Astrocyte of the cerebellum (primary cell): ENCODE data around the gene DKKL1.

Source experiments
- DNase-seq: peaks from one replicate; pipeline ENCODE4 v3.0.0-alpha.2; 2011; ENCODE audit warnings: low read depth
- H3K4me3 ChIP-seq: 2 replicates; pipeline ENCODE4 v1.5.1; 2011; ENCODE audit warnings: mild to moderate bottlenecking, low read depth, low read length, moderate library complexity
- CTCF ChIP-seq: IDR thresholded peaks from 2 replicates; pipeline ENCODE4 v1.5.1; 2012; ENCODE audit warnings: low read length, low read depth, moderate library complexity, mild to moderate bottlenecking; ENCODE audit errors: missing control alignments
- in situ Hi-C: cut with HindIII; loops from 2 replicates; pipeline ENCODE4 v1.10.0; 2017; ENCODE audit warnings: low sequenced_read_pairs

DKKL1 gene

GRCh38 chr19:49338691-49339300 is 24.9 kb upstream of the DKKL1 start:
- TF ChIP-seq CTCF, result no peak
- in situ Hi-C loops, result no loop called here
- peak overlapping the region; percentile 7 for H3K4me3 ChIP-seq
- DNase-seq, result no peak

GRCh38 chr19:49339301-49340068 is 24.2 kb upstream of the DKKL1 start:
- in situ Hi-C loops, result no loop called here
- peak overlapping the region; percentile 7 for H3K4me3 ChIP-seq
- no peak for DNase-seq
- no peak for TF ChIP-seq CTCF

GRCh38 chr19:49340069-49340864 is 23.4 kb upstream of the DKKL1 start:
- in situ Hi-C loops, result no loop called here
- no peak for DNase-seq
- H3K4me3 ChIP-seq, result no peak overlapping the region
- no peak for TF ChIP-seq CTCF

GRCh38 chr19:49340865-49341718 is 22.6 kb upstream of the DKKL1 start:
- no peak overlapping the region for H3K4me3 ChIP-seq
- TF ChIP-seq CTCF, result no peak
- in situ Hi-C loops, result no loop called here
- no peak for DNase-seq

GRCh38 chr19:49342291-49342721 is 21.4 kb upstream of the DKKL1 start:
- no peak overlapping the region for H3K4me3 ChIP-seq
- no peak for TF ChIP-seq CTCF
- no peak for DNase-seq
- in situ Hi-C loops, result no loop called here

GRCh38 chr19:49343123-49343522 is 20.6 kb upstream of the DKKL1 start:
- in situ Hi-C loops, result no loop called here
- no peak for TF ChIP-seq CTCF
- no peak overlapping the region for H3K4me3 ChIP-seq
- no peak for DNase-seq
